Measurements from ENCODE around the gene AATK. TPM values are rescaled to one million over a fixed set of nuclear protein-coding genes. Genes with fewer than 3 reads are reported as not detected.
A peak's percentile ranks its signal among the peaks of the same experiment; 100 is the strongest.

The AATK gene
- total RNA-seq, 4 donors from 2014 or later, result 23.9 to 190 (median 123) TPM

GRCh38 chr17:81203136-81203535 lies 37.1 kb upstream of the AATK start:
- Histone ChIP-seq H3K27me3 (no peaks in the 10 kb centered on the region), H3K4me1 (no peaks in the 10 kb centered on the region), H3K27ac (no peak overlapping the region), H3K36me3 (no peaks in the 10 kb centered on the region), H3K9me3 (no peaks in the 10 kb centered on the region), H3K4me3 (no peak overlapping the region)
- no peak for DNase-seq
- TF ChIP-seq CTCF (IDR thresholded peaks at IDR 0.05) (no peak), POLR2A (IDR thresholded peaks at IDR 0.05) (no peak)

GRCh38 chr17:81202318-81202717 lies 36.3 kb upstream of the AATK start:
- Histone ChIP-seq H3K4me3 (no peak overlapping the region), H3K27me3 (no peaks in the 10 kb centered on the region), H3K9me3 (no peaks in the 10 kb centered on the region), H3K36me3 (no peaks in the 10 kb centered on the region), H3K27ac (no peak overlapping the region), H3K4me1 (no peaks in the 10 kb centered on the region)
- TF ChIP-seq POLR2A (IDR thresholded peaks at IDR 0.05), result no peak
- TF ChIP-seq CTCF (IDR thresholded peaks at IDR 0.05), result no peak
- DNase-seq, result no peak

GRCh38 chr17:81200695-81201580 lies 34.9 kb upstream of the AATK start:
- Histone ChIP-seq H3K4me1 (no peaks in the 10 kb centered on the region), H3K4me3 (no peak overlapping the region), H3K27me3 (no peaks in the 10 kb centered on the region), H3K36me3 (no peaks in the 10 kb centered on the region), H3K9me3 (no peaks in the 10 kb centered on the region), H3K27ac (no peak overlapping the region)
- DNase-seq, result peak in 1 of 3 donors; percentile 71
- TF ChIP-seq POLR2A (IDR thresholded peaks at IDR 0.05) (no peak), CTCF (IDR thresholded peaks at IDR 0.05) (peak in 5 of 6 experiments; percentile 8 to 80 (median 69))

- no peak for DNase-seq
Measured at GRCh38 chr17:81200201-81200600, 34.2 kb upstream of the AATK start.

GRCh38 chr17:81199482-81199830 lies 33.4 kb upstream of the AATK start:
- H3K27me3 ChIP-seq, result no peaks in the 10 kb centered on the region
- TF ChIP-seq POLR2A (IDR thresholded peaks at IDR 0.05) (no peak), CTCF (IDR thresholded peaks at IDR 0.05) (no peak)
- H3K27ac ChIP-seq, result no peak overlapping the region
- no peaks in the 10 kb centered on the region for H3K36me3 ChIP-seq
- DNase-seq, result no peak
- no peaks in the 10 kb centered on the region for H3K4me1 ChIP-seq
- no peak overlapping the region for H3K4me3 ChIP-seq
- H3K9me3 ChIP-seq, result no peaks in the 10 kb centered on the region

More at GRCh38 chr17:81200201-81200600, 34.2 kb upstream of the AATK start:
- no peak overlapping the region for H3K4me3 ChIP-seq
- H3K27me3 ChIP-seq, result no peaks in the 10 kb centered on the region
- H3K27ac ChIP-seq, result no peak overlapping the region
- no peaks in the 10 kb centered on the region for H3K9me3 ChIP-seq
- no peak for TF ChIP-seq POLR2A (IDR thresholded peaks at IDR 0.05)
- TF ChIP-seq CTCF (IDR thresholded peaks at IDR 0.05), result no peak
- H3K4me1 ChIP-seq, result no peaks in the 10 kb centered on the region
- H3K36me3 ChIP-seq, result no peaks in the 10 kb centered on the region
